Right ventricle myocardium superior (tissue), 1 donor: ENCODE data around the gene SRGN. TPM values are rescaled to one million over a fixed set of nuclear protein-coding genes. Genes with fewer than 3 reads are reported as not detected.
A peak's percentile ranks its signal among the peaks of the same experiment; 100 is the strongest.

Experiments
- ATAC-seq: fragments of 200-7000 bp; cut with Tn5 transposase; one replicate; pipeline ENCODE4 v1.9.1; 2020; ENCODE audit warnings: mild to moderate bottlenecking; ENCODE audit not compliant: poor library complexity
- DNase-seq: peaks from one replicate; pipeline ENCODE4 v3.0.0-alpha.2; 2020
- intact Hi-C: fragments of 100-400 bp; cut with DNase I; formaldehyde crosslinking; loops from one replicate; pipeline ENCODE4 v1.11.2; 2022
- total RNA-seq: library from RNA; stranded (reverse); fragmentation: NEBNext Ultra II Directional; extraction: Animal tissue kit (Norgen Biotek cat#: 25700); gene quantifications from one replicate; pipeline ENCODE4 v1.2.1, GENCODE V29; 2021
- donor health status: DM: no; HTN: yes; CAD: no; lungs with severe emphysema.

Gene SRGN
- total RNA-seq, 1 donor from 2014 or later: 37.5 TPM

DNA sequence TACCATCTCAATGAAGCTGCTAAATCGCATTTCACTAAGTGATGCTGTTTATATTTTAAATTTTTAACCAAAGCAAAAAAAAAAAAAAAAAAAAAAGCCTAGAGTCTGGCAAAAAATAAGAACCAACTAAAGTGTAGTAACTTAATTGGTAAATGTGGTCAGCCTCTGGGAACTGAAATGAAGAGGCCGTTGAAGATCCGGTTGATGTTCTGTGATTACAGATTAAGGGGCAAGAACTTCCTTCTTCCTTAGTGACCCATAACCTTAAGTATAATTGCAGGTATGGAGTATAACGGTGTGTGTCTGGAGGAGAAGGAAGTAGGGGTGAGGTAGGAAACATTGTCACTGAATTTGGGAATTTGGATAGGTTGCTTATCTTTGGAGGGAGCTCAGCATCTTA lies 7.7 kb upstream of the SRGN start:
- intact Hi-C loops: no loop called here

DNA sequence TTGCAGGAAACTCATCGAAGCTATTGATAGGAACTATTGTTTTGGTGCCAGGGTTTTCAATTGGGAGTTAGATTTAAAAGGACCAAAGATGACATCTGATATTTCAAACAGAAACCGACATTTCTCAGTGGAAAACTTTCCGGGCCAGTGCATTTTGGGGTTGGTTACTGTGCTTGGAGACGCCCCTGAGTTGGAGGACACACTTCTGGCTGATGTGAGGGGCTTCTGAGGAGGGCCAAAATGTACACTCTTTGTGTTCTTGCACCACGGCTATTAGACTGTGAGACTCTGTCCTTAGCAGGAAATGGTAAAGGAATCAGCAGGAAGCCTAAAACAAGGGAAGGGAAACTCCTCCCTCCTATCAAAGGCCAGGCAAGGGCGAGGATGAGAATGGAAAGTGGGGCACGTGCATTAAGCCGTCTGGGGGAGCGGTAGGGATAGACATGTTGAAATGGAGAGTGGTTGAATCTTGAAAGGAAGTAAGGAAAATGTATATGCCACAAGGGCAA lies 1.8 kb upstream of the SRGN start:
- ATAC-seq (no peak), DNase-seq (peak; percentile 41)
- intact Hi-C loops: no loop called here

More for the DNA sequence above, 7.7 kb upstream of the SRGN start:
- ATAC-seq (no peak), DNase-seq (no peak)

DNA sequence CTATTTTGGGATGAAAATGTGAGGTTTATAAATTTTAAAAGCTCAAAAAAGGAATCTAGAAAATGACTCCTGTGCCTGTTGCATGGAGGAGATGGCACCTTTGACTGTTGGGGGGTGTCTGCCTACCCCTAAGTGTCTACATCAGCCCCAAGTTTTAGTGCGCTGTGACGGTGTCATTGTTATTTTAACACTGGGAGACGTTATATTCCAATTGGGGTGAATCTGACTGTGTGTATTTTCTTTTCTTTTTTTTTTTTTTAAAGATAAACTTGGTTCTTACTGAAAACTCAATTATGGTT lies 517 bp downstream of the SRGN start:
- DNase-seq: no peak
- ATAC-seq: no peak
- intact Hi-C loops: no loop called here

DNA sequence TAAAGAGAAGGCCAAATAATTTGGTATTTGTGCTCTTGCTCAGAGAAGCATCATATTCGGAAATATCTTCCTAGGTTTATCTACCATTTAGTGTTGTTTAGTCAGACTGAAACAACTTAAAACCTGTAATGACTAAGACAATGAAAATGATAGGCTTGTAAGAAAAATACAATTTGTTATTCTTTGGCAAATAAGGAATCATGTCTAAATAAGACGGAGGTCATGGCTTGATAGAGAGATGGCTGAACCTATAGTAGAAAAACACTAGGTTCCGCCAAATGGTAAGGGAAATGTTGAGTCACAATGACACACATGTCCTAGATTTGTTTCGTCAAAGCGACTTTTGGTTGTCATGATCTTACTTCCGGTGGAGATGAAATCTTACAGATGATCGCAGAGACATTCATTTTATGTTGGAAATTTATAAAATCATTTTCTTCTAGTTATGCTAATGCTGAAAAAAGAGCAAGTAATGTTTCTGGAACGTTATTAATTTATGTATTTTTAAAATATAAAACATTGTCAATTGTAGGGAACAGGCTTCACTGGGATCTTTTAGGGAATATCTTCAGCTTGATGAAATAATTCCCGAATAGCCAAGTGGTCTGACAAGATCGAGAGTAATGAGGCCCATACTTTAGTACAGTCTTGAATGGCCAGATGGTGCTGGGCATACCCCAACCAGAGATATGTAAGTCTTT lies 1.0 kb downstream of the SRGN start:
- ATAC-seq (no peak), DNase-seq (no peak)
- intact Hi-C loops: no loop called here

DNA sequence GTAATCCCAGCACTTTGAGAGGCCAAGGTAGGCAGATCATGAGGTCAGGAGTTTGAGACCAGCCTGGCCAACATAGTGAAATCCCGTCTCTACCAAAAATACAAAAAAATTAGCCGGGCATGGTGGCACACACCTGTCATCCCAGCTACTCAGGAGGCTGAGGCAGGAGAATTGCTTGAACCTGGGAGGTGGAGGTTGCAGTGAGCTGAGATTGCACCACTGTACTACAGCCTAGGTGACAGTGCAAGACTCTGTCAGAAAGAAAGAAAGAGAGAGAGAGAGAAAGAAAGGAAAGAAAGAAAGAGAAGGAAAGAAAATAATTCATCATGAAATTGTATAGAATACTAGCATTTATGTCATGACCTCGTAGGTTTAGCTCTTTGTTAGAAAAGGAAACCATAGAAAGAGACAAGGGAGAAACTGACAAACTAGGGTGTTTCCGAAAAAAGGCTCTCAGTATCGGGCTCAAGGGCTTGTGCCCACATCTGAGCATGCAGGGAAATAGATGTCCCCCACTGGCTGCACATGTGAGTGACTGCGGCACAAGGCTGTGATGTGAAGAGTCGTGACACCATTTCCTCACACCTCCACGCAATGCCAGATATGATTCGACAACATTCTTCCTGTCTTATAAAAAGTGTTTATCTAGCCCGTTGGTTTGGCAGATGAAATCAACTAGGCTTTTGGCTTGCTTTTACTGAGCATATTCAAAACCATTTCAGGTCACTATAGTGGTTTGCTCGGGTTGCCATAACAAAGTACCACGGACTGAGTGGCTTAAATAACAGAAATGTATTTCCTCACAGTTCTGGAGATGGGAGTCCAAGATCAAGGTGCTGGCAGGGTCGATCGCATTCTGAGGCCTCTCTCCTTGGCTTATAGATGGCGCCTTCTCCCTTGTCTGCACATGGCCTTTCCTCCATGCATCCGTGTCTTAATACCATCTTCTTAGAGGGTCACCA lies 2.0 kb downstream of the SRGN start:
- intact Hi-C loops: no loop called here
- ATAC-seq (no peak), DNase-seq (peak; percentile 53)

DNA sequence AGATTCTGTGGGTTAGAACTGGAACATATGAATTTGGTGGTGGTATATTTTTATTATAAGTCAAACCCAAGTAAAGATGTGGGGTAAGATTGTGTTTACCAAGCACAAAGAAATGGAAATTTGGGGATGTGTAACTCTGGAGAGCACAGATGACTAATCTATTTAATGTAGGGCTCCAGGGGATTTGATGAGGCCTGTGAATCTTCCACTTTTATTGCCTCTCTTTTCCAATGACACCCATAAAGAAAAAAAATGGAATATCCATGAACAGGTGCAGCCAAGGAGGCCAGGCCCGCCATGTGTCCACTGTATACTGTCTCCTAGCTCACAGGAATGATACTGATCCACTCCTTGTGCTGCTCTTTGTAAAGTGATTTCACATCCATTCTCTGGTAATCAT lies 2.8 kb downstream of the SRGN start:
- DNase-seq: no peak
- ATAC-seq: no peak
- intact Hi-C loops: no loop called here

DNA sequence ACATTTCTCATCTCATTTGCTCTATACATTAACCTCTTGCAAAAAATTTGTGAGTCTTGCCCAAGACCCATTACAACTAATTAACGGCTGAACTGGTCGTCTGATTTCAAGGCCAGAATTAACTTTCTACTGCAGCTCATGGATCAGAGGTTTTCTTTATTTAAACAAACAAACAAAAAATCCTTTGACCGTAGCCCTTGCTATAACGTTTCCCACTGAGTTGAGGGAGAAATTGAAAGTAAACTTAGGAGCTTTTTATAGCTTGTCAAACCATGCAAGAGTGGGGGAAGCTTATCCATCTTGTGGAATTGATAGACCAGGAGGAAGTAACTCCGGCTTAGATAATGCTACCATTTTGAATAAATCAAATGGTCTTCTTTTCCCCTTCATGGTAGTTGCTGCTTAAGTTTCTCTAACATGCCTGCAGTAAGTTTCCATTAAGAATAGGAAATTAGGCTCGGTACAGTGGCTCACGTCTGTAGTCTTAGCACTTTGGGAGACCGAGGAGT lies 3.3 kb downstream of the SRGN start:
- ATAC-seq (no peak), DNase-seq (no peak)
- intact Hi-C loops: no loop called here

DNA sequence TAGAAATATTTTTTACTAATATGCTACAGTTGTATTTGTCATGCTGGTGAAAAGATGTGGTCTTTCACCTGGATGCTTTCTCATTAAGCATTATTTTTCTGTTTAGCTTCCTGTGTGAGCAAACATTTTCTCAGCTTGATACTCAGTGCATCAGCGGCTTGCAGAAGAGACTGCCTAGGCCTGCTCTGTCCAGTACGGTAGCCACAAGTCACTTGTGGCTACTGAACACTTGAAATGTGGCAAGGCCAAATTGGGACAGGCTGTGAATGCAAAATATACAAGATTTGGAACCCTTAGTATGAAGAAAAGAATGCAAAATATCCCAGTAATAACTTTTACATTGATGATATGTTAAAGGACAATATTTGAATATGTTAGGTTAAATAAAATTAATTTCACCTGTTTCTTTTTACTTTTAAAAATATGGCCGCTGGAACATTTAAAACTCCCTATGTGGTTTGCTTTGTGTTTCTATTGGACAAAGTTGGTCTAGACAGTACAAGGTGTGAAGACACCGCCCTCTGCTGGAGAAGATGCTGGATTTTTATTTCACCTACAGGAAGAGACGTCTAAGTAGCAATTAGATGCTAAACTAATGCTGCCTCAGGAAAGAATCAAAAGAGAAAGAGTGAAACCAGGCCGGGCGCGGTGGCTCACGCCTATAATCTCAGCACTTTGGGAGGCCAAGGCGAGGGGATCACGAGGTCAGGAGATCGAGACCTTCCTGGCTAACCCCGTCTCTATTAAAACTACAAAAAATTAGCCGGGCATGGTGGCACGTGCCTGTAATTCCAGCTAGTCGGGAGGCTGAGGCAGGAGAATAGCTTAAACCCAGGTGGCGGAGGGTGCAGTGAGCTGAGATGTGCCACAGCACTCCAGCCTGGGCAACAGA lies 5.3 kb downstream of the SRGN start:
- peak; percentile 92 for ATAC-seq
- intact Hi-C loops: loop anchor here (2.0 kb wide), 1 partner anchor 86 kb away; no protein-coding TSS in a partner anchor
- DNase-seq: peak; percentile 56

DNA sequence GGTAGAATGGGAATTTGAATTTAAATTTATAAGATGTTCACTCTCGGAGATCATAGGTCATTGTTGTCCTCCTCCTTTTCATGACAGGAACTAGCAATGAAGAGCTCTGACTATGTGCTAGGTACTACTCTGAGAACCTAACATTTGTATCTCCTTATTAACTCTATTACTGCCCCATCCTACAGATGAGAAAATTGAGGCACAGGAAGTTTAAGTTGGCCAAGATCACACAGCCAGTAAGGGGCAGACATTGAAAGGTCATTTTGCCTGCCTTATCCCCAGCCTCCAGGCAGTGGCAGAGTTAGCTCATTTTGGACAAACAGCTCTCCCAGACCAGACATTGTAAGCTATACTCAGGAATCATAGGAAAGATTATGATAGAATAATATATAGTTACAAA lies 6.0 kb downstream of the SRGN start:
- intact Hi-C loops: loop anchor here (2.0 kb wide), 1 partner anchor 87 kb away; no protein-coding TSS in a partner anchor
- no peak for DNase-seq
- no peak for ATAC-seq

DNA sequence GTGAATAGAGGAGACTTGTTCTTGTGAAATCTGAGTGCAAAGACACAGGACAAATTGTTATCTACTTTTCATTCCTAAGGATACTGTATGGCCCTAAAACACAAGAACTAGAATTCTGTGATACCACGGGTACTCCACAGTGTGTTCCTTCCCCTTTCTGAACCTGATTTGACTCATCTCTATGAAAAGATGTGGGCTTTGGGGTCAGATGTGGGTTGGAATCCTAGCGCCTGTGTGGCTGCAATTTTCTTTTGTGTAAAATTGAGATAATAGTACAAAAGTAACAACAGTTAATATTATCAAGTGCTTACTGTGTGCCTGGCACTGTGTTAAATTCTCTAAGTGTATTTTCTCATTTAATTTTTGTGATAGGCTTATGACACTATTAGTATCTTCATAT lies 8.1 kb downstream of the SRGN start:
- ATAC-seq (no peak), DNase-seq (no peak)
- intact Hi-C loops: no loop called here

DNA sequence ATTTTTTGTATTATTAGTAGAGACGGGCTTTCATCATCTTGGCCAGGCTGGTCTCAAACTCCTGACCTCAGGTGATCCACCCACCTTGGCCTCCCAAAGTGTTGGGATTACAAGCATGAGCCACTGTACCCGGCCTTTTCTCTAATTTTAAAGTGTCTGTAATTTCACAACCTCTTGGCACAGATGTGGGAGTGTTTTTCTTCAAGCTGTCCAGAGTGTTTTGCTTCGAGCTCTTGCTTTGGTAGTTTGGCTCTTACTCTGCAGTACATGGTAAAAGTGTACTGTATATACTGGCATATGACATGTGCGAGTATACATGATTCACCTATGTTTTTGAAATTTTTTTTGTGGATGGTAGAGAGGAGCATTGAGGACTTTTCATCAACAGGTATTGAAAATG lies 9.8 kb downstream of the SRGN start:
- ATAC-seq (no peak), DNase-seq (no peak)
- intact Hi-C loops: no loop called here

DNA sequence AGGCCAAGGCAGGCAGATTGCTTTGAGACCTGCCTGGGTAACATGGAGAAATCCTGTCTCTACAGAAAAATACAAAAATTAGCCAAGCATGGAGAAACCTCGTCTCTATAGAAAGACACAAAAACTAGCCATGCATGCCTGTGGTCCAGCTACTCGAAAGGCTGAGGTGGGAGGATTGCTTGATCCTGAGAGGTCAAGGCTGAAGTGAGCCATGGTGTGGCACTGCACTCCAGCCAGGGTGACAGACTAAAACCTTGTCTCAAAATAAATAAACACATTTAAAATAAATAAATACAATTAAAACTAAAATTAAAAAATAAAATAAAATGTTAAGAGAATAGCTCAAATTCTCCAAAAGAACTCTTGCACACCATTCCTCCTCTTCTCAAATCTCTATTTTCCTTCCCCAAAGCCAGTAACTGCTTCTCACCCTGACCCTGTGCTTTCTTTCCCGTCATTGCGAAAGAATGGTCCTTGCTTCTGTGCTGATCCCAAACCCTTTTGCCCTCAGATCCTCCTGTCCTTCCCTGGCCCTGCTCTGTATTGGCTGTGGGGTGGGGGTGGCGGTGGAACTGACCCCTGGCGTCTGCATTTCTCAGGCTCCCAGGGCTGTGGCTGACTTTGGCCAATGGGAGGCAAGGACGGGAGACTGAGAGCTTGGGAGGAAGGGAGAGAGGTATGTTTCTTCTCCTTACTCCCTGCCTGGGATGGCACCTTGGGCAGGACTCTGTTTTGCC lies 12.4 kb downstream of the SRGN start:
- DNase-seq (no peak), ATAC-seq (no peak)
- intact Hi-C loops: no loop called here

DNA sequence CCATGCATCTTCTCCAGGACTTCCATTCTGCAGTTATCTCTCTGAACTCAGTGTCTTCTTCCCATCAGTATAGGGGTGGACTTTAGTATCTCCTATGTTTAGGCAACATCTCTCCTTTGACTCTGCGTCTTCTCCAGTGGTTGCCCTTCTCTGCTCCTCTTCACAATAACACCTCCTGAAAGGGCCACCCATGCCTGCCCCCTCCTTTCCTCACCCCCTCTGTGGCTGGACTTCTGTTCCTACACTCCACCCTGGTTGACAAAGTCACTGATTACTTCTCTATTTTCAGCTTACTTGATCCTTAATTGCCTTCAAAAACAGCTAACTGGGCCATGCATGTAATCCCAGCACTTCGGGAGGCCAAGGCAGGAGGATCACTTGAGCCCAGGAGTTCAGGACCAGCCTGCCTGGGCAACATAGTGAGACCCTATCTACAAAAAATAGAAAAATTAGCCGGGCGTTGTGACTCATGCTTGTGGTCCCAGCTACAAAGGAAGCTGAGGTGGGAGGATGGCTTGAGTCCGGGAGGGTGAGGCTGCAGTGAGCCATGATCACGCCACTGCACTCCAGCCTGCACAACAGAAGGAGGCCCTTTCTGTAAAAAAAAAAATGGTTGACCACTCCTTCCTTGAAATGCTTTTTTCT lies 13.7 kb downstream of the SRGN start:
- intact Hi-C loops: no loop called here
- ATAC-seq (no peak), DNase-seq (no peak)

DNA sequence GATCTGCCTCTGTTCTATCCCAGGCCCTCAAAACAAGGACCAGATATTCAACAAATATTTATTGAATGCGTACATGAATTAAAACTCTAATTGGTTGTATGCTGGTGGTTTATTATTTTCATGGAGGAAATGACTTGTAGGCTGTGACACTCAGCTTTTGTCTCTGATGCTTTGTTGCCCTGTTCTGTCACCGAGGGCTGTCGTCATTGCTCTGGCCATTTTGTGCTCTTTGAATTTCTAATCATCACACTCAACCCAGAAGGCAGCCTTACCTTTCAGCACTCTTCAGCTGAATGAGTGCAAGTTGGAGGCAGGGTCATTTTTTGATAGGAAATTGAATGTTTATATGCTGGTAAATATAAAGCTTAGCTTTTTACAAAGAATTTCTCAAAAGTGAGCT lies 14.5 kb downstream of the SRGN start:
- intact Hi-C loops: no loop called here
- ATAC-seq (no peak), DNase-seq (no peak)

DNA sequence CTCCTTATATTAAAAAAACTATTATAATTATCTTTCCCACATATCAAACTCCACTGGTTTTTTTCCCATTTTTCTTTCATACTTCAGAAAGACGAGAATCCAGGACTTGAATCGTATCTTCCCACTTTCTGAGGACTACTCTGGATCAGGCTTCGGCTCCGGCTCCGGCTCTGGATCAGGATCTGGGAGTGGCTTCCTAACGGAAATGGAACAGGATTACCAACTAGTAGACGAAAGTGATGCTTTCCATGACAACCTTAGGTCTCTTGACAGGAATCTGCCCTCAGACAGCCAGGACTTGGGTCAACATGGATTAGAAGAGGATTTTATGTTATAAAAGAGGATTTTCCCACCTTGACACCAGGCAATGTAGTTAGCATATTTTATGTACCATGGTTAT lies 15.9 kb downstream of the SRGN start:
- ATAC-seq: no peak
- intact Hi-C loops: no loop called here
- no peak for DNase-seq

DNA sequence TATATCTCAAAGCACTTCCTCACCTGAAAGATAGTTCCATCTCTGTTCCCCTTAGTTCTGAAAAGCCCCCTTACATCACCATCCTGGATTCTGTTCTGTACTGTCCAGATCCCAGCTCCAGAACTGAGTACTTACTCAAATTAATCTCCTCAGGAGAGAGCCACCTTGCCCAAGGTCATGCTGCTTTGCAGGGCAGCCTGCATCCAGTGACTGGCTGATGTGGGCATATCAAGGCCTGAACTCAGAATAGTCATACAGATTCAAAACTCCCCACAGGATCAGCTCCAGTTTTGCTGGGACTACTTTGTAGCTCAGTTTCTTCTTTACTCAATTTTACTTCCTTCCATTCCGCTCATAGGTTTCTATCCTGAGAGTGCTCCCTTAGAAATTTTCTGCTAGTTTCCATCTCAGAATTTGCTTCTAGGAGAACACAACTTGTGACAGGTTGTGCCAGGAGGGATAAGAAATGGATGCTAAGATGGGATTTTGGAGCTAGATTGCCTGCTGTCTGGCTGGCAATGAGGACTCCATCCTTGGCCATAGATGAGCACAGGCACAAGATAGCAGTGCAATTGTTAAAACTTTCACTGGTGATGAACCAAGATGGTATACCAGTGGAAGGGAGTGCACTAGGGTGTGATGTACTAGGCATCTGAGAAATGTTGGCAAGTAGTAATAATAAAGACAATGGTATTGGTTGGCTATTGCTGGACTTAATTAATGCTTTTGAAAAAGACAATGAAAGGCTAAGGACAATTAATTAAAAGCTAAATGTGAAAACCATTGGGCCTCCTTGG lies 17.3 kb downstream of the SRGN start:
- DNase-seq (no peak), ATAC-seq (no peak)
- intact Hi-C loops: no loop called here

DNA sequence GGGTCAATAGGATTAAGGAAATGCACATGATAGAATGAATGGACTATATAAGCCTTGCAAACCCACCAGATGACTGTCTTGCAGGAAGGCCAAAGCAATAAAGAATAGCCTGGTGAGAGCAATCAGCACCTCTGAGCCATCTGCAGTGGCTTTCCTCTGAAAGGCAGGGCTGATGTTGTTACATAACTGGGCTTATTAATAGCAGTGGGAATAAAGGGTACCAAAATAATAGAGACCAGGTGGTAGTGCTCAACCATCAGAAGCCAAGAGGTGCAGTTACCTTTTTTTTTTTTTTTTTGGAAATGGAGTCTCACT lies 19.2 kb downstream of the SRGN start:
- DNase-seq (no peak), ATAC-seq (no peak)
- intact Hi-C loops: no loop called here
